OCI-LY1 (cell line): ENCODE measurements around the gene ADCY2.

ENCODE experiments used
- EZH2 ChIP-seq: fragments of 200-600 bp; sonication (generic), shearing (Covaris generic); IDR thresholded peaks from 2 replicates; pipeline ENCODE4 v1.8.0; 2017; ENCODE audit warnings: borderline replicate concordance, mixed run types, mild to moderate bottlenecking, antibody characterized with exemption, low read length, moderate library complexity, mixed read lengths
- TF ChIP-seq, protein P1 (sequence below): fragments of 200-600 bp; sonication (generic), shearing (Covaris generic); IDR thresholded peaks from 2 replicates; pipeline ENCODE4 v1.5.1; 2017; ENCODE audit warnings: mild to moderate bottlenecking, antibody characterized with exemption, low read length, moderate library complexity, mixed read lengths

GRCh38 chr5:7412409-7412808 lies 16.5 kb downstream of the ADCY2 start:
- TF ChIP-seq, protein P1, sequence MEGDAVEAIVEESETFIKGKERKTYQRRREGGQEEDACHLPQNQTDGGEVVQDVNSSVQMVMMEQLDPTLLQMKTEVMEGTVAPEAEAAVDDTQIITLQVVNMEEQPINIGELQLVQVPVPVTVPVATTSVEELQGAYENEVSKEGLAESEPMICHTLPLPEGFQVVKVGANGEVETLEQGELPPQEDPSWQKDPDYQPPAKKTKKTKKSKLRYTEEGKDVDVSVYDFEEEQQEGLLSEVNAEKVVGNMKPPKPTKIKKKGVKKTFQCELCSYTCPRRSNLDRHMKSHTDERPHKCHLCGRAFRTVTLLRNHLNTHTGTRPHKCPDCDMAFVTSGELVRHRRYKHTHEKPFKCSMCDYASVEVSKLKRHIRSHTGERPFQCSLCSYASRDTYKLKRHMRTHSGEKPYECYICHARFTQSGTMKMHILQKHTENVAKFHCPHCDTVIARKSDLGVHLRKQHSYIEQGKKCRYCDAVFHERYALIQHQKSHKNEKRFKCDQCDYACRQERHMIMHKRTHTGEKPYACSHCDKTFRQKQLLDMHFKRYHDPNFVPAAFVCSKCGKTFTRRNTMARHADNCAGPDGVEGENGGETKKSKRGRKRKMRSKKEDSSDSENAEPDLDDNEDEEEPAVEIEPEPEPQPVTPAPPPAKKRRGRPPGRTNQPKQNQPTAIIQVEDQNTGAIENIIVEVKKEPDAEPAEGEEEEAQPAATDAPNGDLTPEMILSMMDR: no peak
- no peak for TF ChIP-seq EZH2
